HPDE6-E6E7 (cell line): ENCODE data around the gene SLC27A1.
"Not testable (repeated sequence)": the region's sequence is repeated elsewhere in the genome, so short reads cannot be mapped to it uniquely, and the experiment has no call there.

Experiments
- DNase-seq: peaks from one replicate; pipeline ENCODE4 v3.0.0; 2011; ENCODE audit warnings: missing footprints; ENCODE audit errors: extremely low spot score

The SLC27A1 gene

DNA sequence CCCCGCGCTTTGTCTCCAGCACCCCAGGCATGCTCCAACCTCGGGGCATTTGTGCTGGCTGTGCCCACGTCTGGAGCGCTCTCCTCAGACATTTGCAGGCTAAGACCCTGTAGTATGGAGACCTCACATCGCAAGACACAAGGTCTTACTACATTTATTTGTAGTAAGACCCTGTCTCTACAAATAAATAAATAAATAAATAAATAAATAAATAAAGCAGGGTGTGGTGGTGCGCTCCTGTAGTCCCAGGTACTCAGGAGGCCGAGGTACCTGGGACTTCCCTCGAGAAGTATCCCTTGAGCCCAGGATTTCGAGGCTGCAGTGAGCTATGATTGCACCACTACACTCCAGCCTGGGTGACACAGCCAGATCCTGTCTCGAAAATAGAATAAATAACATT, 14.2 kb upstream of the SLC27A1 start:
- DNase-seq: no peak

DNA sequence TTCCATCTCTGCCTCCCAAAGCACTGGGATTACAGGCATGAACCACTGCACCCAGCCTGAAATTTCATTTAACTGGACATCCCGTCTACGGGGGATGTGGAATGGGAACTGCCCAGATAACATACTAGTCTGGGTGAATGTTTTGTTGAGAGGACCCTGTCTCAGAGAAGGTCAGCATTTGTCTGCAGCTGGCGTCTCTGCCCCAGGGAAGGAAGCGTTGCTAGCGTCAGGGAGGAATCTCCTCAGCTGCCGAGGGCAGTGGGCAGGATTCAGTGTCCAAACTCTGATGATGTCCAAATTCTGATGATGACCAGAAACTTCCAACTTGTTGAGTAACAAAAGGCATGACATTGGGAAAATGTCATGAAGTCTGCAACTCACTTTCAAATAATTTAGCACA, 12.7 kb upstream of the SLC27A1 start:
- no peak for DNase-seq

DNA sequence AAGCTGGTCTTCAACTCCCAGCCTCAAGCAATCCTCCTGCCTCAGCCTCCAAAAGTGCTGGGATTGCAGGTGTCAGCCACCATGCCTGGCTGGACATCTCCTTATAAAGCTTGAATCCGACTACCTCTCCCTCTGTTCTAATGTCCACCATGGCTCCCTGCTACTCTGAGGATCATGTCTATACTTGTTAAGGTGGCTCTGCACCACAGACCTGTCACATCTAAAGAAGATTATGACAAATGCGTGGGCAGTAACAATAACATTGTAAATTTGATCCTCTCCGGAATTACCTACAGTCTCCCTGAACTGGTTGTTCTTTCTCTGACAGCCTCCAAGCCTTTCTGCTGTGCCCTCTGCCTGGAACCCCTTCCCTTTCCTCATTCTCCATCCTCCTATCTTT, 11.4 kb upstream of the SLC27A1 start:
- DNase-seq: no peak

DNA sequence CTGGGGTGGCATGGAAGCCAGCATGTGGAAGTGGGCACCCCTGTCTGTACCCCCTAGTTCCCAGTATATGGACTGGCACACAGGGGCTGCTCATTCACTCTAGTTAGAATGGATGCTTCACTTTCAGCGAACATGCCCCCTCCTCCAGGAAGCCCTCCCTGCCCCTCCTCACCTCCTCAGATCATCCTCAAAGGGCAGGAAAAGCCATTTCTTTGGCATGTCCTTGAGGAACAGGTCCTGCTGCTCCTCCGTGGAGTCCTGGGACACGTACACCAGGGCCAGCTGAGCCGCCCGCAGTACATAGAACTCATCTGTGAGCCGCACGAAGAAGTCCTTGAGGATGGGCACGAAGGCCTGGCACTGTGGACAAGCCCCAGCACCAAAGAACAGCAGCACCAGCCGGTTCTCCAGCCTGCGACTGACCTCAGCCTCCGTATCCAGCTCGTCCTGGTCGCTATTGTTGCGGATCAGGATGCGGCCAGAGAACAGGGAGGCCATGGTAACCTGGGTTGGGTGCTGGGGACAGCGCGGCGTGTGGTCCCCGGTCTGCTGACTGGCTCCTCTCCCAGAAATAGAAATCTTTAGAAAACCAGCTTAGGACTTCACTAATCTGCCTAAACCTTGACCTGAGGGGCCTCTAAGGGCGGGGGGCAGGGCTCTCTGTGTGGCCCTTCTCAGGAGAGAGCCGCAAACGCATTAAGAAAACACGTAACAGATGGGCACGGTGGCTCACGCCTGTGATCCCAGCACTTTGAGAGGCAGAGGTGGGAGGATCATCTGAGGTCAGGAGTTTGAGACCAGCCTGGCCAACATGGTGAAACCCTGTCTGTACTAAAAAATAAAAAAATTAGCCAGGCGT, 9.7 kb upstream of the SLC27A1 start, which contains the start of gene NXNL1:
NXNL1 (minus strand) TSS at position 555 of the 859 bp plus-strand sequence; CDS start at position 498, 57 bp downstream.
- DNase-seq: no peak

DNA sequence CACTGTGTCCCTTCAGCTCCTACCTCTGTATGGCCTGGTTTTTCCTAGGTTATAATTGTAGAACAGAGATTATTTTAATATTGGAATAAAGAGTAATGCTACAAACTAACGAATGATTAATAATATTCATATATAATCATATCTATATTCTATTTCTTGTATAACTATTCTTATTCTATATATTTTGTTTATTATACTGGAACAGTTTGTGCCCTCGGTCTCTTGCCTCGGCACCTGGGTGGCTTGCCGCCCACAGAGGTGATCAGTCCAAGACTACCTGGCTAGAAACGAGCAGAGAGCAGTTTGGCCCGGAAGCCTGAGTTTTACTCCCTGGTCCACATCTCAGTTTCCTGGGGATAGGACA, 3.9 kb upstream of the SLC27A1 start:
- no peak for DNase-seq

DNA sequence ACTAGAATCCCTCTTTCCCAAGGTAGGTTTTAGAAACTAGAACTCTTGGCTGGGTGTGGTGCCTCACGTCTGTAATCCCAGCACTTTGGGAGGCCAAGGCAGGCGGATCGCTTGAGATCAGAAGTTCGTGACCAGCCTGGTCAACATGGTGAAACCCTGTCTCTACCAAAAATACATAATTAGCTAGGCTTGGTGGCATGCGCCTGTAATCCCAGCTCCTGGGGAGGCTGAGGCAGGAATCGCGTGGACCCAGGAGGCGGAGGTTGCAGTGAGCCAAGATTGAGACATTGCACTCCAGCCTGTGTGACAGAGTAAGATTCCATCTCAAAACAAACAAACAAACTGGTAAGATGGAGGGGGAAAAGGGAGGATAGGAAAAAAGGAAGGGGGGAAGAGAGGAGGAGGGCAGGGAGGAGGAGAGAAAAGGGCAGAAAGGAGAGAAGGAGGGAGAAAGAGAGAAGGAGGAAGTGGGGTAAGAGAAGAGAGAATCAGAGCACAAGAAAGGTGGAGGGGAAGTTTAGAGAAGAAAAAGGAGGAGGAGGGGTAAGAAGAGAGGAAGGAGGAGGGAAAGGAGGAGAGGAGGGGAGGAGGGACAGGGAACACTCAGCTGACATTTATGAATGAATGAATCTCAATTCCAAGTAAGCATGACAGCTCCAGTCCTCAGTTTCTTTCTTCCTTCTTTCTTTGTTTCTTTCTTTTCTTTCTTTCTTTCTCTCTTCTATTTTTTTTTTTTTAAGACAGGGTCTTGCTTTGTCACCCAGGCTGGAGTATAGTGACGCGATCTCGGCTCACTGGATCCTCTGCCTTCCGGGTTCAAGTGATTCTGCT, 2.6 kb upstream of the SLC27A1 start:
- DNase-seq: no peak

DNA sequence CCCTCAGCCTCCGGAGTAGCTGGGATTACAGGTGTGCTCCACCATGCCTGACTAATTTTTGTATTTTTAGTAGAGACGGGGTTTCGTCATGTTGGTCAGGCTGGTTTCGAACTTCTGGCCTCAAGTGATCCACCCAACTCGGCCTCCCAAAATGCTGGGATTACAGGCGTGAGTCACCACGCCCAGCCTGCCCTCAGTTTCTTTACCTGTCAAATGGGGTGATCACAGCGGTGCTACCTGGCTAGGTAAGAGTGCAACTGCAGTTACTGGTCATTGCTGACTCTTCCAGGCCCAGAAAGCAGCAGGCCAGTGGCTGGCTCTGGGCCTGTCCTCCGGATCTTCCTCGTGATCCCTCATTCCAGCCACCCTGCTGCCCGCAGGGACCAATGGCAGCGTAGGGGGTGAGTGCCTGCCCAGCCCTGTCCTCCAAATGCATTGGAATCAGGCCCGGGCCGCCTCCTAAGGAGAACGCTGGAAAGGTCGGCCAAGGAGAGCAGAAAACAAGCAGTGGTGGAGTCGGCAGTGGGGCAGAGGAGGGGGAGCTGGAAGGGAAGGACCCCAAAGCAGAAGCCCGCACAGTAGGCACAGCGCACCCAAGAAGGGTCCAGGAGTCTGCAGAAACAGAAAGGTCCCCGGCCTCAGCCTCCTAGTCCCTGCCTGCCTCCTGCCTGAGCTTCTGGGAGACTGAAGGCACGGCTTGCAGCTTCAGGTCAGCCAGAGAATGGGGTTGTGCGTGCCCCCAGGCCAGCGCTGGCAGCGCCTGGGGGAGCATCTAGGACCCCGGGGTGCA, 1.8 kb upstream of the SLC27A1 start:
- no peak for DNase-seq

DNA sequence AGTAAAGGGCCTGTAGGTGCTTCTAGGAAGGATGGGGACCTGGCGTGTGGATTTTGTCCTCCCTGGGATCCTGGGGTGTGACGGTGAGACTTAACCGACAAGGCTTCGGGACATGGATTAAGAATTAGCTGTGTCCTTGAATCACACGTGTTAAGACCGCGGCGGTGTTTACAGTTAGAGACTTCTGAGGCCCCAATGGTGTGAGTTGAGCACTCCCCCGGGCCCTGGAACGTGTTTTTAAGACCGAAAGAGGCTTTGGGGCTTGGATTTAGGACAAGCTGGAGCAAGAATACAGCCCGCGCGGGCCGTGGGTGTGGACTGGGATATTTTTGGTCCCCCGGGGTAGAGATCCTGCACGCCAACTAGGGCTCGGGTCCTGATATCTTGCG, 1.2 kb upstream of the SLC27A1 start:
- DNase-seq: no peak

DNA sequence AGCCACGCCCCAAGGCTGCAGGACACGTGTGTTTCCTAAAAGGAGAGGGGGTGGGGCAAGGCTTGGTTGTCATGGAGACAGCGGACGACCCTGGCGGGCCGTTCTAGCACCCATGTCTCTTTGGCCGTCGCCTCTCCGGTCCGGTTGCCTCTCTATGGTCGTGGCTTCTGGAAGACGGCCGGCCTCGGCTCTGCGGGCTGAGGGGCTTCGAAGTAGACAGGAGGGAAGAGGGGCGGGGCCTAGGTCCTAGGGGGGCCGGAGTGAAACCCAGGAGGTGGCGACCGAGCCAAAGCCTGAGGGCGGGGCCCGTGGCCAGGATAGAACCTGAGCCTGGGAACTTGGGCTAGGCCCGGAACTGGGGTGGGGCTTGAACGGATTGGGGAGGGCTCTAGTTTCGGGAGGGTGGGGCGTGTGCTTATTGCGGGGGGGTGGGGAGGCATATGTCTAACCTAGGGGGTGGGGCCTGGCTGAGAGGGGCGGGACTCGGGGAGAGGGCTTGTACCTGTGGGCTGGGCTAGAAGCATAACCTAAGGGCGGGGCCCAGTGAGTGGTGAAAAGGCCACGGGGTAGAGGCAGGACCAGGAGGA, 750 bp upstream of the SLC27A1 start:
- DNase-seq: peak; percentile 82

DNA sequence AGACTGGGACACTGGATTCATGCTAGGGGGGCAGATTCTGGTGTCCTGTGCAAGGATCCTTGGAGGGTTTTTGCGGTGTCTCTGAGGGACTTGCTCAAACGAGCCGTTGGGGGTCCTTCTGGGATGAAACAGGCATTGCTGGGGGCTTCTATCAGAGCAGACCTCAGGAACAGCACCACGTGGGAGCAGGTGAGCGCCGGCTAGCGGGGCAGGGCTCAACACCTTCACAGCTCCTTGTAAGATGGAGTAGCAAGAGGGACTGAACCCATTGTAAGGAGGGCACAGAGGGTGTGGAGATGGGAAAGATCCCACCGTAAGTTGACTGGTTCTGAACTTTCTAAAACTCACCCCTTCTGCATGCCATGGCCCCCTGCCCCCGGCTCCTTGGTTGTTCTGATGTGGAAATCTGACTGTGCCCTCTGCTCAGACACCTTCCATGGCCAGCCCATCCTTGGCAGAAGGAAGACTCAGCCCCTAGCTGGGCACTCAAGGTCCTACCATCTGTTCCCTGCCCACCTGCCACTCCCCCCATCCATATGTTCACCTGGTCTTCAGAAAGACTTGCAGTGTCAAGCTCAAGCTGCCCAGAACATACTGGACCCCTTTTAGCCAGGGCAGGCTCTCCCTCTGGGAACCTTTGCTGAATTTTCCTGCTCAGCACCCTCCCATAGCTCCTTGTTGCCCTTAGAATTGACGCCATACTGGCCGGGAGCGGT, 1.2 kb downstream of the SLC27A1 start:
- no peak for DNase-seq

DNA sequence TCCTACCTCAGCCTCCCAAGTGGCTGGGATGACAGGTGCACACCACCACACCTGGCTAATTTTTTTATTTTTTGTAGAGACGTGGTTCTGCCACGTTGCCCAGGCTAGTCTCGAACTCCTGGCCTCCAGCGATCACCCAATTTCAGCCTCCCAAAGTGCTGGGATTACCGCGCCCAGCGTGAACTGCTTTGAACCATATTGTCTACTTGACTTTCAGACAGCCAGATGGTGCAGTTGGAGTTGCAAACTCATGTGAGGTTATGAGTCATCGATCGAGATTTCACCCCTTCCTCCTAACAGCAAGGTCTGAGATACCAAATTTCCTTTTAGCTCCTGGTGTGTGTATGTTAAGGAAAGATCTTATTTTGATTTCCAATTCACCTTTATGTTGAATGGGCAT, 2.7 kb downstream of the SLC27A1 start:
- DNase-seq: no peak

DNA sequence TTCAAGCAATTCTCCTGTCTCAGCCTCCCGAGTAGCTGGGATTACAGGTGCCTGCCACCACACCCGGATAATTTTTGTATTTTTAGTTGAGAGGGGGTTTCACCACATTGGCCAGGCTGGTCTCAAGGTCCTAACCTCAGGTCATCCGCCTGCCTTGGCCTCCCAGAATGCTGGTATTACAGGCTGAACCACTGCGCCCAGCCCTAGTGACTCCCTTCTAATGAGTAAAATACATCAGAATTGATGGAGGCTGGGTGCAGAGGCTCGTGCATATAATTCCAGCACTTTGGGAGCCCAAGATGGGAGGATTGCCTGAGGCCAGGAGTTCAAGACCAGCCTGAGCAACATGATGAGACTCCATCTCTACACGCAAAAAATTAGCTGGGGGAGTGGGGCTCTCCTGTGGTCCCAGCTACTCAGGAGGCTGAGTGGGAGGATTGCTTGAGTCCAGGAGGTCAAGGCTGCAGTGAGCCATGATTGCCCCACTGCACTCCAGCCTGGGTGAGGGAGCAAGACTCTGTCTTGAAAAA, 4.8 kb downstream of the SLC27A1 start:
- DNase-seq: not testable (repeated sequence)

DNA sequence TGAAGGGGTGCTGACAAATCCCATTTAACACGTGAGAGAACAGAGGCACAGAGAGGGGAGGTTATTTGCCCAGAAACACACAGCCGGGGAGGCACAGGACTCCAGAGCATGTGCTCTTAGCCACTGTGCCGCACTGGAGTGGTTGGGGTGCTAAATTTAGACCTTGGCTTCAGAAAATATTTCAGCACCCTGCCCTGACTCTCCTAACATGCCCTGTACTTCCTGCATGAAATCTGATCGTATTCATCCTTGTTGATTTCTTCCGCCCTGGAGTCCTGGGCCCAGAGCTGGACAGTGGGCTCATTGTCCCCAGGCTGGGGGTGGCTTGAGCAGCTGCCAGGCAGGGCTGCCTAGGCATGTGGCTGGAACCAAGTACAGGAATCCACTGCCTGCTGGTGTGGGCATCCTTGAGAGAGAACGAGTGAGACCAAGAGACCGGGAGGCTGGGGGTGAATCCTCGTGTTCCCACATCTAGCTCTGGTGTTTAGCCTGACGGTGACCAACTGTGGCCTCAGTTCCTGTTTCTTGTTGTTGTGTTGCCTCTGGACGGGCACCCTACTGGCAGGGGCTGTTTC, 5.3 kb downstream of the SLC27A1 start:
- DNase-seq: no peak

DNA sequence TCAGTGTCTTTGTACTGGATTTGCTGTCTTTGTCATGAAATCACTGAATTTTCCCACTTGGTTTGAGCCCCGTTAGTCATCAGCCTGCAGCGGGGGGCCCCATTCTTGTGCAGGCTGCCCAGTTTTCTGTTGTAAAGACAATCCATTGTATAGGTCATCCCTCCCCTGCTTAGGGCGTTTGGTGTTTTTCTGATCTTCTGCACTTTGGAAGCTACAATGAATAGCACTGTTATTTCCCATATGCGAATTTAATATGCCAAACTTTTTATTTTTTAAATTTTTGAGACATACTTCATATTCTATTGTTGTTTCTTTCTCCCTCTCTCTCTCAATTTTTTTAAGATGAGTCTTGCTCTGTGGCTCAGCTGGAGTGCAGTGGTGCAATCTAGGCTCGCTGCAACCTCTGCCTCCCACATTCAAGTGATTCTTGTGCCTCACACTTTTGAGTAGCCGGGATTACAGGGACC, 9.0 kb downstream of the SLC27A1 start:
- no peak for DNase-seq

DNA sequence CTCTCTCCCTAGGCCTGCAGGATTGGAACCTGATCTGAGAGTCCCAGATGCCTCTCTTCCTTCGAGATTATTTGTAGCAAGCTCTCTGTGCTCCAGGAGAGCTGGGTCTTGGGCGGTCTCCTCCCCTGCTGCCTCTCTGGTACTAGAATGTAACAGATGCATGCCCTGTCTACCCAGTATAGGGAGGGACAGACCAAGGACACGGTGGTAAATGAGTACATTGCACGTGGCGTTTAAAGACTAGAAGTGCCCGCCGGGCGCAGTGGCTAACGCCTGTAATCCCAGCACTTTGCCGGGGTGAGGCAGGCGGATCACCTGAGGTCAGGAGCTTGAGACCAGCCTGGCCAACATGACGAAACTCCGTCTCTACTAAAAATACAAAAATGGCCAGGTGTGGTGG, 11.7 kb downstream of the SLC27A1 start:
- DNase-seq: no peak

DNA sequence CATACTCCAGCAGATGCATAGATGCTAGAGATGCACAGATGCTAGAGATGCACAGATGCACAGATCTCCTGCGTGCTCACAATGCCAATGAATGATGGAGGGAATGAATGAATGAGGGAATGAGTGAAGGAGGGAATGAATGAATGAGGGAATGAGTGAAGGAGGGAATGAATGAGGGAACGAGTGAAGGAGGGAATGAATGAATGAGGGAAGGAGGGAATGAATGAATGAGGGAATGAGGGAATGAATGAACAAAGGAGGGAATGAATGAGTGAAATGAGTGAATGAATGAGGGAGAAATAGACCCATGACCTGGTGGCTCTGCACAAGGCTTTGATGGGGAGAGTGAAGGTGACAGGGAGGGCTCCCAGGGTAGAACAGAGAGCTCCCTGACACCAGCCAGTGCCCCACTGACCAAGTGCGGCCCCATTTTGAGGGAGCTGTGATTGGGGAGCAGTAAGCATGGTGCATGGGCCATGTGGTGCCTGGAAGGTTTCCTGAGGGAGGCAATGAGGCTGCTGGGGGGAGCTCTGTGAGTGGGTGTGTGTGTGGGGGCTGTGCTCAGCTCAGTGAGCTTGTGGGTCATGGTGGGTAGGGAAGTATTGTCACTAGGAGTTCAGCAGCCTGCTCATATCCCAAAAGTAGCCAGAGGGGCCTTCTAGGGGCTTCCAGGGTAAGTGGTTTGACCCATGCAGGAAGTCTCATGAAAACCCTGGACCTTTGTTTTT, 12.7 kb downstream of the SLC27A1 start:
- no peak for DNase-seq

DNA sequence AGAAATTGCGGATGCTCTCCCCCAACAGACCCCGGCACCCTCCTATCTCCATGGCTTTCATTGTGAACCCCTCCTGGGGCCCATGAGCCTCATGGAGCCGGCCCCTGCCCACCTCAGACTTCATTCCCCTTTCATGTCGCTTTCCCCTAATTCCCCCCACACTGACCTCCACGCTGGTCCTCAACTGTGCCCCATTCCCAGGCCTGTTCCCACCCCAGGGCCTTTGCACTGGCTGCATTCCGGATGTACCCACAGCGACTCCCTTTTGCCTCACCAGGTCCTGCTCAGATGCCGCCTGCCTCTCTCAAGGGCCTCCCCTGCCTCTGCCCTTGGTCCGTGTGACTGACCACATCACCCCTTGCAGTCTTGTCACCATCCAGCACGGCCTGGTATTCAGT, 13.3 kb downstream of the SLC27A1 start:
- DNase-seq: no peak

DNA sequence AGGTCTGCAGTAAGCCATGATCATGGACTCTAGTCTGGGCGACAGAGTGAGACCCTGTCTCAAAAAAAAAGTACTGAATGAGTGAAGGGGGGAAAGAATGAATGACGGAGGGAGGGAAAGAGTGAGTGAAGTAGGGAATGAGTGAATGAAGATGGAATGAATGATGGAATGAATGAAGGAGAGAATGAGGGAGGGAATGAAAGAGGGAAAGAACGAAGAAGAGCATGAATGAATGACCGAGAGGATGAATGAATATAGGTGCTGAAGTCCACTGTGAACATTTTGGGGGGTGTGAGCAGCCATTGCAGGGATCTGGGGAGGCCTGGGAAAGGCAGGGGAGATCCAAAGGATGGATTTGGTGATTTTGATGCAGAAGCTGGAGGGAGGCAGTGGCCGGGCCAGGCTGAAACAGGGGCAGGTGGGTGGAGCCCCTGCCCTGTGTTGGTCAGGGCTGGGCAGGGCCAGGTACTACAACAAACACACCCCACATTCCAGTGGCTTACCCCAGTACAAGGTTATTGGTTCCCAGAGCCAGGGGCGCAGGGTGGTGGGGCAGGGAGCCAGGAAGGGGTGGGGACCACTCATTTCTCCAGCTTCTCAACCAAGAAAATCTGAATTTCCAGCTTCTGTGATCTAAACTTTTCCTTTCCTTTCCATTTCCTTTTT, 14.3 kb downstream of the SLC27A1 start:
- DNase-seq: no peak
